Panc1 (cell line): ENCODE data around the gene SLC66A3. TPM values are rescaled to one million over a fixed set of nuclear protein-coding genes. Genes with fewer than 3 reads are reported as not detected.

ENCODE experiments used
- ATAC-seq: fragments of 200-7000 bp; cut with Tn5 transposase; 2 replicates; pipeline ENCODE4 v1.9.1; 2020; ENCODE audit warnings: mild to moderate bottlenecking, moderate library complexity
- BruUV-seq: library from RNA; stranded (reverse); fragments of 400-500 nt; replicated peaks from 2 replicates; lab custom pipeline; 2021; lab: Mats Ljungman, UMichigan
- CTCF ChIA-PET: fragments of 300-600 bp; sonication (Branson Sonifier 250); formaldehyde crosslinking; loops from one replicate; lab custom pipeline; 2022; ENCODE audit warnings: antibody characterized with exemption; lab: Charles Lee
- POLR2A ChIA-PET: fragments of 300-600 bp; sonication (Branson Sonifier 250); formaldehyde crosslinking; loops from one replicate; lab custom pipeline; 2022; ENCODE audit warnings: antibody characterized with exemption; lab: Charles Lee
- DNase-seq: peaks from one replicate; pipeline ENCODE4 v3.0.0-alpha.2; 2010; ENCODE audit warnings: low read depth, low spot score
- H3K27ac ChIP-seq: 2 replicates; pipeline ENCODE4 v1.5.1; 2011; ENCODE audit warnings: mild to moderate bottlenecking, low read length, inconsistent platforms
- H3K27me3 ChIP-seq: fragments of 200-500 bp; sonication (Bioruptor generic); 2 replicates; pipeline ENCODE4 v1.6.0; 2014; ENCODE audit warnings: low read length, inconsistent platforms; ENCODE audit not compliant: control insufficient read depth, insufficient read depth
- H3K36me3 ChIP-seq: fragments of 200-500 bp; sonication (Bioruptor generic); 2 replicates; pipeline ENCODE4 v1.5.1; 2014; ENCODE audit warnings: inconsistent platforms, mild to moderate bottlenecking, low read length, moderate library complexity; ENCODE audit not compliant: control insufficient read depth, insufficient read depth
- H3K4me1 ChIP-seq: 2 replicates; pipeline ENCODE4 v1.5.1; 2011; ENCODE audit warnings: inconsistent platforms, mild to moderate bottlenecking, low read length, moderate library complexity; ENCODE audit not compliant: control insufficient read depth, insufficient read depth
- H3K4me3 ChIP-seq, 2 experiments: 2 replicates each; pipeline ENCODE4 v1.5.1; 2011 to 2012; ENCODE audit warnings: low read depth in 2 of 2, low read length in 2 of 2, mild to moderate bottlenecking in 2 of 2, inconsistent platforms in 1 of 2, moderate library complexity in 1 of 2
- H3K9me3 ChIP-seq: fragments of 200-500 bp; sonication (Bioruptor generic); 2 replicates; pipeline ENCODE4 v1.5.1; 2014; ENCODE audit warnings: low read depth, mild to moderate bottlenecking, inconsistent platforms, low read length, moderate library complexity; ENCODE audit not compliant: control insufficient read depth, insufficient read depth
- CTCF ChIP-seq: fragments of 450-650 bp; IDR thresholded peaks from 2 replicates; pipeline ENCODE4 v1.5.1; 2017; ENCODE audit warnings: mild to moderate bottlenecking
- POLR2AphosphoS5 ChIP-seq: IDR thresholded peaks from 2 replicates; pipeline ENCODE4 v1.6.1; 2012; ENCODE audit warnings: mild to moderate bottlenecking, low read depth, low read length, moderate library complexity
- REST ChIP-seq, 2 experiments: IDR thresholded peaks; 2 replicates each; pipeline ENCODE4 v1.6.1; 2011 to 2012; ENCODE audit warnings: low read depth in 2 of 2, control low read depth in 1 of 2, low read length in 1 of 2, mild to moderate bottlenecking in 1 of 2, moderate library complexity in 1 of 2; ENCODE audit not compliant: insufficient read depth in 1 of 2
- SIN3A ChIP-seq: IDR thresholded peaks from 2 replicates; pipeline ENCODE4 v1.6.1; 2012; ENCODE audit warnings: low read depth, mild to moderate bottlenecking, low read length, moderate library complexity, borderline replicate concordance; ENCODE audit not compliant: insufficient read depth
- TCF7L2 ChIP-seq: IDR thresholded peaks from 2 replicates; pipeline ENCODE4 v1.6.1; 2011; ENCODE audit warnings: mild to moderate bottlenecking, low read depth, low read length, inconsistent platforms
- in situ Hi-C: cut with HindIII; loops from 2 replicates; pipeline ENCODE4 v1.10.0; 2016; ENCODE audit warnings: low sequenced_read_pairs, low pct_unique_long_range_greater_than_20kb
- intact Hi-C: fragments of 100-400 bp; cut with micrococcal nuclease; formaldehyde crosslinking; loops from one replicate; pipeline ENCODE4 v1.10.0; 2022; ENCODE audit not compliant: unreplicated experiment
- total RNA-seq: library from RNA; stranded (reverse); gene quantifications from one replicate; pipeline ENCODE4 v1.2.1, GENCODE V29; 2021; ENCODE audit not compliant: unreplicated experiment

Gene SLC66A3
- total RNA-seq, 1 experiment from 2014 or later, result 39.1 TPM

GRCh38 chr2:11147263-11147662, 8.0 kb upstream of the SLC66A3 start:
- Histone ChIP-seq H3K9me3 (no peaks in the 10 kb centered on the region), H3K4me1 (no peaks in the 10 kb centered on the region), H3K27me3 (no peaks in the 10 kb centered on the region), H3K27ac (no peak overlapping the region), H3K4me3 (no peak overlapping the region), H3K36me3 (no peaks in the 10 kb centered on the region)
- intact Hi-C loops (no loop called here), in situ Hi-C loops (no loop called here)
- ChIA-PET CTCF (no interaction called here), POLR2A (no interaction called here)
- no TSS peak for BruUV-seq
- no peak for ATAC-seq
- TF ChIP-seq SIN3A, result no peak
- no peak for TF ChIP-seq POLR2AphosphoS5
- no peak for TF ChIP-seq TCF7L2
- DNase-seq, result no peak

- no peak overlapping the region for H3K4me3 ChIP-seq
- no peak overlapping the region for H3K27ac ChIP-seq
- TF ChIP-seq POLR2AphosphoS5 (no peak), CTCF (no peak), REST (IDR thresholded peaks at IDR 0.05; ENCODE audit: insufficient read depth in 1 of 2, low read depth in 2 of 2, low read length in 1 of 2) (no peak), SIN3A (no peak), TCF7L2 (no peak)
- intact Hi-C loops, result no loop called here
- no TSS peak for BruUV-seq
- no peaks in the 10 kb centered on the region for H3K36me3 ChIP-seq
- ChIA-PET CTCF (no interaction called here), POLR2A (interaction anchor here (0.6 kb wide), 1 partner anchor 107 kb away, joined by 3 read pairs; no protein-coding TSS in a partner anchor)
- no peak for DNase-seq
- ATAC-seq, result no peak
- in situ Hi-C loops, result no loop called here
- no peaks in the 10 kb centered on the region for H3K27me3 ChIP-seq
- no peaks in the 10 kb centered on the region for H3K9me3 ChIP-seq
- peaks cover 9% of the 10 kb centered on the region for H3K4me1 ChIP-seq
These were observed 2.7 kb upstream of the SLC66A3 start for GRCh38 chr2:11152591-11152990.
